ENCODE results near the gene TCF3.

The TCF3 gene

GRCh38 chr19:1633269-1633826 lies 19.1 kb downstream of the TCF3 start:
- Histone ChIP-seq H3K27me3 (replicated peaks; ENCODE audit: control insufficient read depth, insufficient read depth, low read length) (no peaks in the 10 kb centered on the region), H3K9ac (ENCODE audit: low read length) (no peak overlapping the region), H3K4me1 (ENCODE audit: control insufficient read depth, insufficient read depth, low read length) (no peaks in the 10 kb centered on the region), H3K36me3 (ENCODE audit: control insufficient read depth, insufficient read depth, low read length, severe bottlenecking) (peaks cover 17% of the 10 kb centered on the region), H3K4me3 (ENCODE audit: low read length) (no peak overlapping the region), H3K9me3 (ENCODE audit: control insufficient read depth, low read length) (no peaks in the 10 kb centered on the region)
- no peak for DNase-seq (ENCODE audit: low read depth)

- H3K36me3 ChIP-seq (ENCODE audit: control insufficient read depth, insufficient read depth, low read length, severe bottlenecking), result peaks cover 12% of the 10 kb centered on the region
- no peak overlapping the region for H3K9ac ChIP-seq (ENCODE audit: low read length)
- no peaks in the 10 kb centered on the region for H3K27me3 ChIP-seq (replicated peaks; ENCODE audit: control insufficient read depth, insufficient read depth, low read length)
- H3K9me3 ChIP-seq (ENCODE audit: control insufficient read depth, low read length), result no peaks in the 10 kb centered on the region
- no peaks in the 10 kb centered on the region for H3K4me1 ChIP-seq (ENCODE audit: control insufficient read depth, insufficient read depth, low read length)
- H3K4me3 ChIP-seq (ENCODE audit: low read length), result no peak overlapping the region
- no peak for DNase-seq (ENCODE audit: low read depth)
Observed at GRCh38 chr19:1632462-1633268, 19.8 kb downstream of the TCF3 start.

GRCh38 chr19:1631557-1632100 lies 20.8 kb downstream of the TCF3 start:
- Histone ChIP-seq H3K9ac (ENCODE audit: low read length) (no peak overlapping the region), H3K36me3 (ENCODE audit: control insufficient read depth, insufficient read depth, low read length, severe bottlenecking) (peaks cover 12% of the 10 kb centered on the region), H3K9me3 (ENCODE audit: control insufficient read depth, low read length) (no peaks in the 10 kb centered on the region), H3K4me3 (ENCODE audit: low read length) (no peak overlapping the region), H3K27me3 (replicated peaks; ENCODE audit: control insufficient read depth, insufficient read depth, low read length) (no peaks in the 10 kb centered on the region), H3K4me1 (ENCODE audit: control insufficient read depth, insufficient read depth, low read length) (no peaks in the 10 kb centered on the region)
- no peak for DNase-seq (ENCODE audit: low read depth)

GRCh38 chr19:1630811-1631210 lies 21.6 kb downstream of the TCF3 start:
- DNase-seq (ENCODE audit: low read depth), result no peak
- H3K36me3 ChIP-seq (ENCODE audit: control insufficient read depth, insufficient read depth, low read length, severe bottlenecking), result peaks cover 12% of the 10 kb centered on the region

GRCh38 chr19:1630012-1630411 lies 22.4 kb downstream of the TCF3 start:
- H3K36me3 ChIP-seq (ENCODE audit: control insufficient read depth, insufficient read depth, low read length, severe bottlenecking), result peaks cover 12% of the 10 kb centered on the region
- no peaks in the 10 kb centered on the region for H3K4me1 ChIP-seq (ENCODE audit: control insufficient read depth, insufficient read depth, low read length)
- no peaks in the 10 kb centered on the region for H3K9me3 ChIP-seq (ENCODE audit: control insufficient read depth, low read length)
- no peaks in the 10 kb centered on the region for H3K27me3 ChIP-seq (replicated peaks; ENCODE audit: control insufficient read depth, insufficient read depth, low read length)
- no peak overlapping the region for H3K4me3 ChIP-seq (ENCODE audit: low read length)
- no peak for DNase-seq (ENCODE audit: low read depth)
- H3K9ac ChIP-seq (ENCODE audit: low read length), result no peak overlapping the region

More at GRCh38 chr19:1630811-1631210, 21.6 kb downstream of the TCF3 start:
- no peaks in the 10 kb centered on the region for H3K27me3 ChIP-seq (replicated peaks; ENCODE audit: control insufficient read depth, insufficient read depth, low read length)
- no peaks in the 10 kb centered on the region for H3K9me3 ChIP-seq (ENCODE audit: control insufficient read depth, low read length)
- H3K4me1 ChIP-seq (ENCODE audit: control insufficient read depth, insufficient read depth, low read length), result no peaks in the 10 kb centered on the region
- no peak overlapping the region for H3K4me3 ChIP-seq (ENCODE audit: low read length)
- H3K9ac ChIP-seq (ENCODE audit: low read length), result no peak overlapping the region

GRCh38 chr19:1629256-1629808 lies 23.1 kb downstream of the TCF3 start:
- Histone ChIP-seq H3K36me3 (ENCODE audit: control insufficient read depth, insufficient read depth, low read length, severe bottlenecking) (peaks cover 7% of the 10 kb centered on the region), H3K4me3 (ENCODE audit: low read length) (no peak overlapping the region), H3K9me3 (ENCODE audit: control insufficient read depth, low read length) (no peaks in the 10 kb centered on the region), H3K4me1 (ENCODE audit: control insufficient read depth, insufficient read depth, low read length) (no peaks in the 10 kb centered on the region), H3K9ac (ENCODE audit: low read length) (no peak overlapping the region), H3K27me3 (replicated peaks; ENCODE audit: control insufficient read depth, insufficient read depth, low read length) (no peaks in the 10 kb centered on the region)
- no peak for DNase-seq (ENCODE audit: low read depth)

GRCh38 chr19:1627194-1627593 lies 25.2 kb downstream of the TCF3 start:
- Histone ChIP-seq H3K27me3 (replicated peaks; ENCODE audit: control insufficient read depth, insufficient read depth, low read length) (no peaks in the 10 kb centered on the region), H3K4me1 (ENCODE audit: control insufficient read depth, insufficient read depth, low read length) (no peaks in the 10 kb centered on the region), H3K36me3 (ENCODE audit: control insufficient read depth, insufficient read depth, low read length, severe bottlenecking) (peaks cover 4% of the 10 kb centered on the region), H3K9me3 (ENCODE audit: control insufficient read depth, low read length) (no peaks in the 10 kb centered on the region), H3K4me3 (ENCODE audit: low read length) (no peak overlapping the region), H3K9ac (ENCODE audit: low read length) (no peak overlapping the region)
- no peak for DNase-seq (ENCODE audit: low read depth)

GRCh38 chr19:1626417-1627010 lies 25.9 kb downstream of the TCF3 start:
- H3K36me3 ChIP-seq (ENCODE audit: control insufficient read depth, insufficient read depth, low read length, severe bottlenecking), result no peaks in the 10 kb centered on the region
- H3K4me3 ChIP-seq (ENCODE audit: low read length), result no peak overlapping the region
- H3K9ac ChIP-seq (ENCODE audit: low read length), result no peak overlapping the region
- no peaks in the 10 kb centered on the region for H3K9me3 ChIP-seq (ENCODE audit: control insufficient read depth, low read length)
- DNase-seq (ENCODE audit: low read depth), result no peak
- H3K27me3 ChIP-seq (replicated peaks; ENCODE audit: control insufficient read depth, insufficient read depth, low read length), result no peaks in the 10 kb centered on the region
- H3K4me1 ChIP-seq (ENCODE audit: control insufficient read depth, insufficient read depth, low read length), result no peaks in the 10 kb centered on the region

- Histone ChIP-seq H3K27me3 (replicated peaks; ENCODE audit: control insufficient read depth, insufficient read depth, low read length) (no peaks in the 10 kb centered on the region), H3K4me3 (ENCODE audit: low read length) (no peak overlapping the region), H3K4me1 (ENCODE audit: control insufficient read depth, insufficient read depth, low read length) (no peaks in the 10 kb centered on the region), H3K9ac (ENCODE audit: low read length) (no peak overlapping the region), H3K9me3 (ENCODE audit: control insufficient read depth, low read length) (no peaks in the 10 kb centered on the region), H3K36me3 (ENCODE audit: control insufficient read depth, insufficient read depth, low read length, severe bottlenecking) (peaks cover 7% of the 10 kb centered on the region)
- DNase-seq (ENCODE audit: low read depth), result peak; percentile 41
Observed at GRCh38 chr19:1624458-1624857, 28.0 kb downstream of the TCF3 start.

- DNase-seq (ENCODE audit: low read depth), result no peak
- H3K4me3 ChIP-seq (ENCODE audit: low read length), result no peak overlapping the region
- H3K36me3 ChIP-seq (ENCODE audit: control insufficient read depth, insufficient read depth, low read length, severe bottlenecking), result peaks cover 13% of the 10 kb centered on the region
- H3K9ac ChIP-seq (ENCODE audit: low read length), result no peak overlapping the region
- H3K4me1 ChIP-seq (ENCODE audit: control insufficient read depth, insufficient read depth, low read length), result no peaks in the 10 kb centered on the region
- H3K27me3 ChIP-seq (replicated peaks; ENCODE audit: control insufficient read depth, insufficient read depth, low read length), result no peaks in the 10 kb centered on the region
- no peaks in the 10 kb centered on the region for H3K9me3 ChIP-seq (ENCODE audit: control insufficient read depth, low read length)
Observed at GRCh38 chr19:1622541-1622940, 29.9 kb downstream of the TCF3 start.

GRCh38 chr19:1622007-1622406 lies 30.4 kb downstream of the TCF3 start:
- no peaks in the 10 kb centered on the region for H3K4me1 ChIP-seq (ENCODE audit: control insufficient read depth, insufficient read depth, low read length)
- peaks cover 18% of the 10 kb centered on the region for H3K36me3 ChIP-seq (ENCODE audit: control insufficient read depth, insufficient read depth, low read length, severe bottlenecking)

More at GRCh38 chr19:1622007-1622406, 30.4 kb downstream of the TCF3 start:
- no peaks in the 10 kb centered on the region for H3K27me3 ChIP-seq (replicated peaks; ENCODE audit: control insufficient read depth, insufficient read depth, low read length)
- no peaks in the 10 kb centered on the region for H3K9me3 ChIP-seq (ENCODE audit: control insufficient read depth, low read length)
- H3K9ac ChIP-seq (ENCODE audit: low read length), result no peak overlapping the region
- DNase-seq (ENCODE audit: low read depth), result no peak
- H3K4me3 ChIP-seq (ENCODE audit: low read length), result no peak overlapping the region
